ENCODE data around the gene RAB20.
"Not testable (repeated sequence)": the region's sequence is repeated elsewhere in the genome, so short reads cannot be mapped to it uniquely, and the experiment has no call there.

Gene RAB20

GRCh38 chr13:110539894-110540293 is 21.6 kb downstream of the RAB20 start:
- no peak for DNase-seq (ENCODE audit: low spot score in 2 of 2)
- no peak overlapping the region for H3K4me3 ChIP-seq
- no peaks in the 10 kb centered on the region for H3K4me1 ChIP-seq
- in situ Hi-C loops (cut with MboI; ENCODE audit: low sequenced_read_pairs), result no loop called here
- H3K27me3 ChIP-seq (ENCODE audit: low read depth), result no peaks in the 10 kb centered on the region
- no peaks in the 10 kb centered on the region for H3K9me3 ChIP-seq
- no peaks in the 10 kb centered on the region for H3K36me3 ChIP-seq (replicated peaks)

DNA sequence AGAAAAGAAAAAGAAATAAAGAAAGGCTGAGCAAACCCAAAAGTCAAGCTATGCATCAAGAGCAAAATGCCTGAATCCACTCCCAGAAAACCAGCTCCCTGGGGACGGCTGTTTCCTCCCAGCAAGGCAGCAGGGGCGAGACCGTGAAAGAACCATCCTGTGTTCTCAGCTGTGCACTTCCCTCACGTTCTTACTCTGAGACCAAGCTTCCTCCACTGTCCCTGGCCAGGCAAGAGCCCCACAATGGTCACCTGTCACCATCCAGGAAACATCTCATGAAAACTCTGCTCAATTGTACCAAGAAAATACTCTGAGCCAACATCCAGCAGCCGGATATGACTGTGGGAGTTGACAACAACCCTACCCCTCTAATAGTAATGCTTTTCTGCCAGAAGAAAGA is 22.9 kb downstream of the RAB20 start:
- no peak for DNase-seq (ENCODE audit: low spot score in 2 of 2)
- Histone ChIP-seq H3K9me3 (no peaks in the 10 kb centered on the region), H3K4me1 (no peaks in the 10 kb centered on the region), H3K4me3 (no peak overlapping the region), H3K27me3 (ENCODE audit: low read depth) (no peaks in the 10 kb centered on the region), H3K36me3 (replicated peaks) (no peaks in the 10 kb centered on the region)
- in situ Hi-C loops (cut with MboI; ENCODE audit: low sequenced_read_pairs), result no loop called here

- no peak for DNase-seq (ENCODE audit: low spot score in 2 of 2)
- Histone ChIP-seq H3K36me3 (replicated peaks) (no peaks in the 10 kb centered on the region), H3K9me3 (no peaks in the 10 kb centered on the region), H3K4me3 (no peak overlapping the region), H3K4me1 (no peaks in the 10 kb centered on the region), H3K27me3 (ENCODE audit: low read depth) (no peaks in the 10 kb centered on the region)
- in situ Hi-C loops (cut with MboI; ENCODE audit: low sequenced_read_pairs), result no loop called here
Observed at GRCh38 chr13:110536006-110536693, 25.4 kb downstream of the RAB20 start.

GRCh38 chr13:110535526-110535925 is 26.0 kb downstream of the RAB20 start:
- H3K4me1 ChIP-seq, result no peaks in the 10 kb centered on the region
- H3K36me3 ChIP-seq (replicated peaks), result no peaks in the 10 kb centered on the region
- no peaks in the 10 kb centered on the region for H3K27me3 ChIP-seq (ENCODE audit: low read depth)
- H3K9me3 ChIP-seq, result no peaks in the 10 kb centered on the region
- no peak overlapping the region for H3K4me3 ChIP-seq
- DNase-seq (ENCODE audit: low spot score in 2 of 2), result no peak
- in situ Hi-C loops (cut with MboI; ENCODE audit: low sequenced_read_pairs), result no loop called here

GRCh38 chr13:110533771-110534670 is 27.5 kb downstream of the RAB20 start:
- H3K27me3 ChIP-seq (ENCODE audit: low read depth), result no peaks in the 10 kb centered on the region
- in situ Hi-C loops (cut with MboI; ENCODE audit: low sequenced_read_pairs), result no loop called here
- no peaks in the 10 kb centered on the region for H3K36me3 ChIP-seq (replicated peaks)
- no peaks in the 10 kb centered on the region for H3K4me1 ChIP-seq
- no peak for DNase-seq (ENCODE audit: low spot score in 2 of 2)
- H3K4me3 ChIP-seq, result no peak overlapping the region
- 0 out of 2 replicates have a peak, but pooled peaks cover 5% of the 10 kb centered on the region for H3K9me3 ChIP-seq

DNA sequence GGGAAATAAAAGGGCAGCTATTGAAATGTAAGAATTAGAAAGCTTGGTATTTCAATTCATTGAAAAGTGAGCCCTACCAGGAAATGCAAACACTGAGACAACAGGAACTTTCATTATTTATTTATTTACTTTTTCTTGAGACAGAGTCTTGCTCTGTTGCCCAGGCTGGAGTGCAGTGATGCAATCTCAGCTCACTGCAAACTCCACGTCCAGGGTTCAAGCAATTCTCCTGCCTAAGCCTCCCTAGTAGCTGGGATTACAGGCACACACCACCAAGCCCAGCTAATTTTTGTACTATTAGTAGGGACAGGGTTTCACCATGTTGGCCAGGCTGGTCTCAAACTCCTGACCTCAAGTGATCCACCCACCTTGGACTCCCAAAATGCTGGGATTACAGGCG is 29.3 kb downstream of the RAB20 start:
- H3K27me3 ChIP-seq (ENCODE audit: low read depth); DNase-seq (ENCODE audit: low spot score in 2 of 2); H3K9me3 ChIP-seq; H3K36me3 ChIP-seq (replicated peaks); in situ Hi-C loops (cut with MboI; ENCODE audit: low sequenced_read_pairs); H3K4me3 ChIP-seq; H3K4me1 ChIP-seq: not testable (repeated sequence)

GRCh38 chr13:110531671-110532083 is 29.8 kb downstream of the RAB20 start:
- H3K4me1 ChIP-seq, result no peaks in the 10 kb centered on the region; the same call in 1 of the 2 replicates
- 0 out of 2 replicates have a peak, but pooled peaks cover 5% of the 10 kb centered on the region for H3K9me3 ChIP-seq
- H3K27me3 ChIP-seq (ENCODE audit: low read depth), result no peaks in the 10 kb centered on the region
- no peak overlapping the region for H3K4me3 ChIP-seq
- H3K36me3 ChIP-seq (replicated peaks), result no peaks in the 10 kb centered on the region
- in situ Hi-C loops (cut with MboI; ENCODE audit: low sequenced_read_pairs), result no loop called here
- no peak for DNase-seq (ENCODE audit: low spot score in 2 of 2)

GRCh38 chr13:110531100-110531499 is 30.4 kb downstream of the RAB20 start:
- no peaks in the 10 kb centered on the region; the same call in 1 of the 2 replicates for H3K4me1 ChIP-seq
- in situ Hi-C loops (cut with MboI; ENCODE audit: low sequenced_read_pairs), result no loop called here
- H3K36me3 ChIP-seq (replicated peaks), result no peaks in the 10 kb centered on the region
- DNase-seq (ENCODE audit: low spot score in 2 of 2), result no peak
- H3K27me3 ChIP-seq (ENCODE audit: low read depth), result no peaks in the 10 kb centered on the region
- H3K9me3 ChIP-seq, result 0 out of 2 replicates have a peak, but pooled peaks cover 5% of the 10 kb centered on the region
- H3K4me3 ChIP-seq, result no peak overlapping the region

- in situ Hi-C loops (cut with MboI; ENCODE audit: low sequenced_read_pairs), result no loop called here
- no peaks in the 10 kb centered on the region for H3K36me3 ChIP-seq (replicated peaks)
- H3K27me3 ChIP-seq (ENCODE audit: low read depth), result no peaks in the 10 kb centered on the region
- no peak overlapping the region for H3K4me3 ChIP-seq
- no peaks in the 10 kb centered on the region; the same call in 1 of the 2 replicates for H3K4me1 ChIP-seq
- 0 out of 2 replicates have a peak, but pooled peaks cover 5% of the 10 kb centered on the region for H3K9me3 ChIP-seq
- DNase-seq (ENCODE audit: low spot score in 2 of 2), result no peak
Observed at GRCh38 chr13:110529522-110530311, 31.8 kb downstream of the RAB20 start.

- 0 out of 2 replicates have a peak, but pooled peaks cover 5% of the 10 kb centered on the region for H3K9me3 ChIP-seq
- H3K4me3 ChIP-seq, result no peak overlapping the region
- no peaks in the 10 kb centered on the region; the same call in 1 of the 2 replicates for H3K4me1 ChIP-seq
- in situ Hi-C loops (cut with MboI; ENCODE audit: low sequenced_read_pairs), result no loop called here
- H3K27me3 ChIP-seq (ENCODE audit: low read depth), result no peaks in the 10 kb centered on the region
- DNase-seq (ENCODE audit: low spot score in 2 of 2), result peak; percentile 56 to 76
- H3K36me3 ChIP-seq (replicated peaks), result no peaks in the 10 kb centered on the region
Observed at GRCh38 chr13:110528911-110529310, 32.6 kb downstream of the RAB20 start.

GRCh38 chr13:110528371-110528770 is 33.2 kb downstream of the RAB20 start:
- peak in 1 of 2 experiments; percentile 29 for DNase-seq (ENCODE audit: low spot score in 2 of 2)
- in situ Hi-C loops (cut with MboI; ENCODE audit: low sequenced_read_pairs), result no loop called here
- H3K4me3 ChIP-seq, result no peak overlapping the region
- no peaks in the 10 kb centered on the region; the same call in 1 of the 2 replicates for H3K4me1 ChIP-seq
- H3K9me3 ChIP-seq, result 0 out of 2 replicates have a peak, but pooled peaks cover 5% of the 10 kb centered on the region
- no peaks in the 10 kb centered on the region for H3K27me3 ChIP-seq (ENCODE audit: low read depth)
- no peaks in the 10 kb centered on the region for H3K36me3 ChIP-seq (replicated peaks)

GRCh38 chr13:110525328-110526319 is 35.9 kb downstream of the RAB20 start:
- Histone ChIP-seq H3K27me3 (ENCODE audit: low read depth) (no peaks in the 10 kb centered on the region), H3K4me1 (no peaks in the 10 kb centered on the region; the same call in 1 of the 2 replicates), H3K4me3 (no peak overlapping the region), H3K36me3 (replicated peaks) (no peaks in the 10 kb centered on the region), H3K9me3 (0 out of 2 replicates have a peak, but pooled peaks cover 5% of the 10 kb centered on the region)
- in situ Hi-C loops (cut with MboI; ENCODE audit: low sequenced_read_pairs), result no loop called here
- DNase-seq (ENCODE audit: low spot score in 2 of 2), result no peak
